ENCODE measurements around the gene BUD31. TPM values are rescaled to one million over a fixed set of nuclear protein-coding genes. Genes with fewer than 3 reads are reported as not detected.

BUD31 gene
- polyA plus RNA-seq, 1 experiment = 82.3 TPM

- Histone ChIP-seq H3K27ac (ENCODE audit: low read depth, low read length) (no peak overlapping the region), H3K9me3 (ENCODE audit: control insufficient read depth, insufficient read depth, low read length) (no peaks in the 10 kb centered on the region; the same call in 1 of the 2 replicates), H3K4me3 (ENCODE audit: low read depth, low read length) (no peak overlapping the region), H3K27me3 (ENCODE audit: control insufficient read depth, insufficient read depth, low read length) (no peaks in the 10 kb centered on the region)
- TF ChIP-seq CTCF (IDR thresholded peaks at IDR 0.05; ENCODE audit: low read depth, low read length) = no peak
- no peak for DNase-seq (ENCODE audit: low read depth, low spot score)
- ChIA-PET POLR2A (no interaction called here), CTCF (no interaction called here)
Measured at GRCh38 chr7:99395616-99396327, 13.0 kb upstream of the BUD31 start.

GRCh38 chr7:99396418-99397296 lies 12.1 kb upstream of the BUD31 start:
- ChIA-PET POLR2A (interaction anchor here (0.8 kb wide), 1 partner anchor 12 kb away, joined by 4 read pairs; the partner anchor contains the start of genes BUD31 and PDAP1), CTCF (no interaction called here)
- Histone ChIP-seq H3K27ac (ENCODE audit: low read depth, low read length) (no peak overlapping the region), H3K27me3 (ENCODE audit: control insufficient read depth, insufficient read depth, low read length) (no peaks in the 10 kb centered on the region), H3K4me3 (ENCODE audit: low read depth, low read length) (no peak overlapping the region), H3K9me3 (ENCODE audit: control insufficient read depth, insufficient read depth, low read length) (no peaks in the 10 kb centered on the region; the same call in 1 of the 2 replicates)
- no peak for TF ChIP-seq CTCF (IDR thresholded peaks at IDR 0.05; ENCODE audit: low read depth, low read length)
- no peak for DNase-seq (ENCODE audit: low read depth, low spot score)

- Histone ChIP-seq H3K27me3 (ENCODE audit: control insufficient read depth, insufficient read depth, low read length) (no peaks in the 10 kb centered on the region), H3K27ac (ENCODE audit: low read depth, low read length) (no peak overlapping the region), H3K4me3 (ENCODE audit: low read depth, low read length) (no peak overlapping the region), H3K9me3 (ENCODE audit: control insufficient read depth, insufficient read depth, low read length) (no peaks in the 10 kb centered on the region; the same call in 1 of the 2 replicates)
- POLR2A ChIA-PET = interaction anchor here (0.8 kb wide), 1 partner anchor 11 kb away, joined by 4 read pairs; the partner anchor contains the start of genes BUD31 and PDAP1
- TF ChIP-seq CTCF (IDR thresholded peaks at IDR 0.05; ENCODE audit: low read depth, low read length) = no peak
- DNase-seq (ENCODE audit: low read depth, low spot score) = no peak
- CTCF ChIA-PET = no interaction called here
Measured at GRCh38 chr7:99397297-99397983, 11.3 kb upstream of the BUD31 start.

- H3K4me3 ChIP-seq (ENCODE audit: low read depth, low read length) = no peak overlapping the region
- ChIA-PET CTCF (interaction anchor here (0.6 kb wide), 1 partner anchor 10 kb away, joined by 4 read pairs; no protein-coding TSS in a partner anchor), POLR2A (interaction anchor here (0.9 to 1.8 kb wide), 2 partner anchors 10 to 20 kb away, joined by 3 to 12 read pairs; partner anchors contain the start of genes BUD31 and PDAP1)
- H3K27me3 ChIP-seq (ENCODE audit: control insufficient read depth, insufficient read depth, low read length) = no peaks in the 10 kb centered on the region
- no peak for DNase-seq (ENCODE audit: low read depth, low spot score)
- H3K27ac ChIP-seq (ENCODE audit: low read depth, low read length) = no peak overlapping the region
- TF ChIP-seq CTCF (IDR thresholded peaks at IDR 0.05; ENCODE audit: low read depth, low read length) = no peak
- H3K9me3 ChIP-seq (ENCODE audit: control insufficient read depth, insufficient read depth, low read length) = no peaks in the 10 kb centered on the region
Measured at GRCh38 chr7:99398891-99399445, 9.8 kb upstream of the BUD31 start.
